NCI-H526 (cell line): Measurements from ENCODE around the gene CDK5R1.
"Not testable (repeated sequence)": the region's sequence is repeated elsewhere in the genome, so short reads cannot be mapped to it uniquely, and the experiment has no call there.

Experiments used
- DNase-seq, 2 experiments: peaks; one replicate each; lab custom pipeline; 2025; lab: John Stamatoyannopoulos, UW

Gene CDK5R1

GRCh38 chr17:32516940-32517701 lies 30.3 kb downstream of the CDK5R1 start:
- no peak for DNase-seq

GRCh38 chr17:32517982-32518381 lies 31.2 kb downstream of the CDK5R1 start:
- no peak for DNase-seq

- DNase-seq, result no peak
Measured at GRCh38 chr17:32518646-32519227, 31.9 kb downstream of the CDK5R1 start.

- peak; percentile 56 to 86 for DNase-seq
Measured at GRCh38 chr17:32519228-32520103, 32.7 kb downstream of the CDK5R1 start.

- no peak for DNase-seq
Measured at GRCh38 chr17:32520104-32520701, 33.4 kb downstream of the CDK5R1 start.

GRCh38 chr17:32520737-32521404 lies 34.1 kb downstream of the CDK5R1 start:
- DNase-seq, result no peak

GRCh38 chr17:32523017-32523680 lies 36.4 kb downstream of the CDK5R1 start:
- no peak for DNase-seq

GRCh38 chr17:32523827-32524552 lies 37.2 kb downstream of the CDK5R1 start:
- DNase-seq, result no peak

GRCh38 chr17:32524553-32524880 lies 37.7 kb downstream of the CDK5R1 start:
- DNase-seq, result not testable (repeated sequence)

GRCh38 chr17:32525122-32525521 lies 38.3 kb downstream of the CDK5R1 start:
- DNase-seq, result no peak

- DNase-seq, result no peak
Measured at GRCh38 chr17:32527146-32527545, 40.4 kb downstream of the CDK5R1 start.

- DNase-seq, result no peak
Measured at GRCh38 chr17:32528825-32529224, 42.0 kb downstream of the CDK5R1 start.

GRCh38 chr17:32529604-32530003 lies 42.8 kb downstream of the CDK5R1 start:
- no peak for DNase-seq

GRCh38 chr17:32533296-32533695 lies 46.5 kb downstream of the CDK5R1 start:
- no peak for DNase-seq

- no peak for DNase-seq
Measured at GRCh38 chr17:32536736-32537643, 50.2 kb downstream of the CDK5R1 start.
